B cell (primary cell): ENCODE results near the gene OSTC. TPM values are rescaled to one million over a fixed set of nuclear protein-coding genes. Genes with fewer than 3 reads are reported as not detected.
A peak's percentile ranks its signal among the peaks of the same experiment; 100 is the strongest.

Experiments
- ATAC-seq: fragments of 200-7000 bp; cut with Tn5 transposase; one replicate; pipeline ENCODE4 v1.10.0; 2021; ENCODE audit warnings: low read depth, mild to moderate bottlenecking, moderate number of reproducible peaks, moderate library complexity
- CTCF ChIA-PET: fragments of 350-600 bp; sonication (Branson Sonifier 250); formaldehyde crosslinking; loops from one replicate; lab custom pipeline; 2021; ENCODE audit warnings: antibody characterized with exemption, inconsistent platforms; lab: Charles Lee
- POLR2A ChIA-PET: fragments of 350-600 bp; sonication (Branson Sonifier 250); formaldehyde crosslinking; loops from one replicate; lab custom pipeline; 2021; ENCODE audit warnings: antibody characterized with exemption; lab: Charles Lee
- DNase-seq: peaks from one replicate; pipeline ENCODE4 v3.0.0; 2013
- H2AFZ ChIP-seq: 2 replicates; pipeline ENCODE4 v1.6.1; 2012; ENCODE audit warnings: mild to moderate bottlenecking, low read depth, low read length; ENCODE audit not compliant: insufficient read depth, poor library complexity, severe bottlenecking
- H3K27ac ChIP-seq, 2 donors: 1 replicate in 1 of 2; 2 replicates in 1 of 2; pipeline ENCODE4 v1.5.1; 2012 to 2013; ENCODE audit warnings: low read length in 2 of 2, mild to moderate bottlenecking in 2 of 2, moderate library complexity in 1 of 2
- H3K27me3 ChIP-seq, 4 experiments: fragments of 200-600 bp in 1 of 4; sonication (generic) in 1 of 4; replicated peaks in 1 of 4; 1 replicate in 2 of 4; 2 replicates in 2 of 4; pipeline versions ENCODE4 v1.6.1 to v1.7.0; 2013 to 2016; ENCODE audit warnings: low read length in 3 of 4, mild to moderate bottlenecking in 2 of 4, mixed read lengths in 1 of 4, moderate library complexity in 1 of 4; ENCODE audit not compliant: insufficient read depth in 4 of 4, control insufficient read depth in 3 of 4; ENCODE audit errors: control extremely low read depth in 1 of 4
- H3K36me3 ChIP-seq, 2 experiments: replicated peaks in 1 of 2; 1 replicate in 1 of 2; 2 replicates in 1 of 2; pipeline versions ENCODE4 v1.6.1 to v1.7.1; 2013; ENCODE audit warnings: low read length in 1 of 2; ENCODE audit not compliant: insufficient read depth in 2 of 2, control insufficient read depth in 1 of 2; ENCODE audit errors: control extremely low read depth in 1 of 2, extremely low read depth in 1 of 2
- H3K4me1 ChIP-seq, 2 donors: fragments of 200-600 bp in 1 of 2; sonication (generic) in 1 of 2; 1 replicate in 1 of 2; 2 replicates in 1 of 2; pipeline versions ENCODE4 v1.5.1 to v1.6.1; 2013 to 2017; ENCODE audit warnings: low read length in 2 of 2; ENCODE audit not compliant: control insufficient read depth in 2 of 2, insufficient read depth in 2 of 2
- H3K4me2 ChIP-seq: replicated peaks from 2 replicates; pipeline ENCODE3; 2012; ENCODE audit warnings: mild to moderate bottlenecking, low read depth, low read length; ENCODE audit not compliant: poor library complexity, severe bottlenecking
- H3K4me3 ChIP-seq, 5 experiments: fragments of 200-600 bp in 1 of 5; sonication (generic) in 1 of 5; 1 replicate in 3 of 5; 2 replicates in 2 of 5; pipeline versions ENCODE4 v1.5.1 to v1.7.0; 2011 to 2016; ENCODE audit warnings: low read length in 4 of 5, mild to moderate bottlenecking in 4 of 5, low read depth in 2 of 5, control low read depth in 1 of 5, moderate library complexity in 1 of 5; ENCODE audit not compliant: insufficient read depth in 1 of 5; ENCODE audit errors: control extremely low read depth in 1 of 5, extremely low read depth in 1 of 5
- H3K79me2 ChIP-seq: fragments of 200-600 bp; sonication (generic); one replicate; pipeline ENCODE4 v1.6.0; 2016; ENCODE audit warnings: low read length; ENCODE audit not compliant: control insufficient read depth, insufficient read depth
- H3K9ac ChIP-seq: fragments of 200-600 bp; sonication (generic); 2 replicates; pipeline ENCODE4 v1.6.1; 2017; ENCODE audit warnings: mild to moderate bottlenecking, low read length, moderate library complexity
- H3K9me3 ChIP-seq, 3 donors: one replicate each; pipeline versions ENCODE4 v1.6.1 to v1.7.1; 2013; ENCODE audit warnings: low read length in 2 of 3; ENCODE audit not compliant: control insufficient read depth in 2 of 3, insufficient read depth in 1 of 3; ENCODE audit errors: control extremely low read depth in 1 of 3
- H4K20me1 ChIP-seq: 2 replicates; pipeline ENCODE4 v1.6.0; 2012; ENCODE audit warnings: mild to moderate bottlenecking, low read length; ENCODE audit not compliant: insufficient read depth, control insufficient read depth, poor library complexity, severe bottlenecking
- H3K27ac Mint-ChIP-seq: one replicate; pipeline ENCODE4 v1.8.0; 2021; ENCODE audit warnings: mixed read lengths
- H3K27me3 Mint-ChIP-seq: one replicate; pipeline ENCODE4 v1.8.0; 2021; ENCODE audit warnings: mixed read lengths
- H3K4me1 Mint-ChIP-seq: one replicate; pipeline ENCODE4 v1.8.0; 2021; ENCODE audit warnings: mixed read lengths
- H3K4me3 Mint-ChIP-seq: one replicate; pipeline ENCODE4 v1.8.0; 2021; ENCODE audit warnings: mixed read lengths
- H3K9me3 Mint-ChIP-seq: one replicate; pipeline ENCODE4 v1.8.0; 2022; ENCODE audit warnings: mixed read lengths; ENCODE audit not compliant: insufficient read depth
- EZH2 ChIP-seq: IDR thresholded peaks from 2 replicates; pipeline ENCODE4 v1.6.1; 2012; ENCODE audit warnings: borderline replicate concordance, low read depth, mild to moderate bottlenecking, moderate library complexity, low read length; ENCODE audit not compliant: insufficient read depth, poor library complexity, severe bottlenecking
- WGBS: methylation state at CpG from one replicate; pipeline ENCODE4 v1.1.5; 2013; ENCODE audit warnings: missing lambda C conversion rate; ENCODE audit not compliant: insufficient coverage; 5-methylcytosine and 5-hydroxymethylcytosine counted together
- intact Hi-C: fragments of 100-400 bp; cut with micrococcal nuclease; formaldehyde crosslinking; loops from one replicate; pipeline ENCODE4 v1.10.0; 2022
- polyA plus RNA-seq: library from polyadenylated mRNA; depleted of rRNA; stranded (reverse); fragments of >200 nt; gene quantifications from 2 replicates; pipeline ENCODE4 v1.2.3, GENCODE V29; 2012
- total RNA-seq, 2 donors: library from RNA; stranded (reverse); fragments of 120-200 nt in 1 of 2; gene quantifications; 1 replicate in 1 of 2; 2 replicates in 1 of 2; pipeline versions ENCODE4 v1.2.3 to v1.2.4, GENCODE V29; 2013 to 2022
- TF ChIP-seq, protein P1 (sequence below): fragments of 200-600 bp; IDR thresholded peaks from one replicate; pipeline ENCODE4 v1.8.0; 2022; ENCODE audit warnings: antibody characterized with exemption, mild to moderate bottlenecking

Gene OSTC
- total and polyA plus RNA-seq, 2 donors (not counting 1 experiment from before 2014, with no cell fraction given): 33.3 to 38.9 TPM

DNA sequence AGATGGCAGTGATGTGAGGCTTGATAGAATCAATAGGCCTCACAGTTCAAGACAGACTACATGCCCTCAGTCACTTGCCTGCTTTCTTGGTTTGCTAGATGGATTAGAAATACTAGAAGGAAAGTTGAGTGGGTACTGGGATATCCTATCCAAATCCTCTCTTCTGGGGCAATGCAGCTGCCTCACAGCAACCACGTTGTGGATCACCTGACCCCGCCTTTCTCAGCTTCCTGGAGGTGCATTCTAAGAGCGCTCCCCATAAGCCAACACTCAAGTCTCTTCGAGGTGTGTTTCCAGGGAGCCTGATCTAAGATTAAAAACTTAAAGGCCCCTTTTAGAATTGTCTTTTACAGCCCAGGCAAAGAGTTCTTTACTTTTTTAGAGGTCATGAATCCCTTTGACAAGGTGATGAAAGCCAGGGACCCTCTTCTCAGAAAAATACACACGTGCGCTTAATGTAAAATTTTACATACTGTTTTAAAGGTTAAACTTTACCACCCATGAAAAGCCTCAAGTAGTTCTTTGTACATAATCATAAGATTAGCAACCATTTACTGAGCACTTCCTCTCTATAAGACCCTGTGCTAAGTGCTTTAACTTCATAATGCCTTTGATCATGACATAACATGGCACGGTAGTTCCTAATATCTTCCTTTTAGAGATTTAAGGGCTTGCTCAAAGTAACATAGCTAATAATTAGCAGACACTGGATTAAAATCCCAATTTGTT, 30.9 kb upstream of the OSTC start:
- peak overlapping the region; percentile 42 to 100 (median 88) for H3K4me3 ChIP-seq
- 89% methylated on average over 4 of the region's 7 CpGs for WGBS
- H4K20me1 ChIP-seq: peaks cover 15% of the 10 kb centered on the region
- DNase-seq (no peak), ATAC-seq (no peak)
- no peaks in the 10 kb centered on the region for H3K27me3 ChIP-seq
- Mint-ChIP-seq H3K4me1 (peaks cover 44% of the 10 kb centered on the region), H3K27ac (peak overlapping the region; percentile 93), H3K9me3 (no peaks in the 10 kb centered on the region), H3K4me3 (peak overlapping the region; percentile 96), H3K27me3 (no peaks in the 10 kb centered on the region)
- H3K36me3 ChIP-seq: peaks cover 2 to 27% of the 10 kb centered on the region in 2 experiments
- peaks cover 0 to 3% (median 1%) of the 10 kb centered on the region in 3 donors for H3K9me3 ChIP-seq
- intact Hi-C loops: loop anchor here (1.0 to 10.0 kb wide), 5 partner anchors 31 to 1195 kb away; partner anchors contain the start of genes CYP2U1, GAR1, HADH and OSTC
- H2AFZ ChIP-seq: peak overlapping the region; percentile 87
- H3K9ac ChIP-seq: peak overlapping the region; percentile 94
- CTCF ChIA-PET: interaction anchor here (1.8 kb wide), 1 partner anchor 31 kb away, joined by 7 read pairs; the partner anchor contains the start of gene OSTC
- POLR2A ChIA-PET: interaction anchor here (0.8 to 2.3 kb wide), 2 partner anchors 31 kb away, joined by 3 to 11 read pairs; partner anchors contain the start of gene OSTC
- TF ChIP-seq, protein P1, sequence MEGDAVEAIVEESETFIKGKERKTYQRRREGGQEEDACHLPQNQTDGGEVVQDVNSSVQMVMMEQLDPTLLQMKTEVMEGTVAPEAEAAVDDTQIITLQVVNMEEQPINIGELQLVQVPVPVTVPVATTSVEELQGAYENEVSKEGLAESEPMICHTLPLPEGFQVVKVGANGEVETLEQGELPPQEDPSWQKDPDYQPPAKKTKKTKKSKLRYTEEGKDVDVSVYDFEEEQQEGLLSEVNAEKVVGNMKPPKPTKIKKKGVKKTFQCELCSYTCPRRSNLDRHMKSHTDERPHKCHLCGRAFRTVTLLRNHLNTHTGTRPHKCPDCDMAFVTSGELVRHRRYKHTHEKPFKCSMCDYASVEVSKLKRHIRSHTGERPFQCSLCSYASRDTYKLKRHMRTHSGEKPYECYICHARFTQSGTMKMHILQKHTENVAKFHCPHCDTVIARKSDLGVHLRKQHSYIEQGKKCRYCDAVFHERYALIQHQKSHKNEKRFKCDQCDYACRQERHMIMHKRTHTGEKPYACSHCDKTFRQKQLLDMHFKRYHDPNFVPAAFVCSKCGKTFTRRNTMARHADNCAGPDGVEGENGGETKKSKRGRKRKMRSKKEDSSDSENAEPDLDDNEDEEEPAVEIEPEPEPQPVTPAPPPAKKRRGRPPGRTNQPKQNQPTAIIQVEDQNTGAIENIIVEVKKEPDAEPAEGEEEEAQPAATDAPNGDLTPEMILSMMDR: no peak
- no peak for TF ChIP-seq EZH2
- H3K79me2 ChIP-seq: peaks cover 10% of the 10 kb centered on the region
- H3K27ac ChIP-seq: peak overlapping the region; percentile 50 to 79
- H3K4me1 ChIP-seq: peaks cover 20 to 24% of the 10 kb centered on the region in 2 donors
- peak overlapping the region; percentile 84 for H3K4me2 ChIP-seq
